HepG2 (cell line): ENCODE measurements around the gene SLC34A3. TPM values are rescaled to one million over a fixed set of nuclear protein-coding genes. Genes with fewer than 3 reads are reported as not detected.

Experiments used
- GATAD2A ChIP-seq: IDR thresholded peaks from 2 replicates; pipeline ENCODE4 v1.6.1; 2016
- PAXIP1 ChIP-seq: sonication (generic); formaldehyde crosslinking; conservative IDR thresholded peaks from 2 replicates; pipeline ENCODE4 v1.4.0; 2020; ENCODE audit warnings: mild to moderate bottlenecking, missing genetic modification reagents, moderate library complexity
- PPARG ChIP-seq: conservative IDR thresholded peaks from 2 replicates; pipeline ENCODE4 v1.6.1; 2016; ENCODE audit warnings: missing biosample characterization, missing genetic modification reagents
- PRDM10 ChIP-seq: sonication (generic); formaldehyde crosslinking; IDR thresholded peaks from 2 replicates; pipeline ENCODE4 v1.4.0; 2020; ENCODE audit warnings: low read depth, missing genetic modification reagents
- SALL1 ChIP-seq: sonication (generic); formaldehyde crosslinking; IDR thresholded peaks from 2 replicates; pipeline ENCODE4 v1.8.0; 2022; ENCODE audit warnings: mild to moderate bottlenecking, missing genetic modification reagents
- TCF12 ChIP-seq, 2 experiments: fragments of 450-650 bp in 1 of 2; sonication (generic) in 1 of 2; formaldehyde crosslinking in 1 of 2; IDR thresholded peaks; 2 replicates each; pipeline versions ENCODE4 v1.6.1 to v1.8.0; 2017 to 2022; ENCODE audit warnings: antibody characterized with exemption in 1 of 2, mild to moderate bottlenecking in 1 of 2, missing genetic modification reagents in 1 of 2, moderate library complexity in 1 of 2
- TMF1 ChIP-seq: sonication (generic); formaldehyde crosslinking; IDR thresholded peaks from 2 replicates; pipeline ENCODE4 v1.8.1; 2022; ENCODE audit warnings: low read depth, missing genetic modification reagents
- ZBTB33 ChIP-seq: sonication (generic); formaldehyde crosslinking; IDR thresholded peaks from 2 replicates; pipeline ENCODE4 v1.4.0; 2020; ENCODE audit warnings: missing genetic modification reagents
- ZNF180 ChIP-seq: sonication (generic); formaldehyde crosslinking; IDR thresholded peaks from 2 replicates; pipeline ENCODE4 v1.4.0; 2020; ENCODE audit warnings: low read depth, missing genetic modification reagents, borderline replicate concordance
- ZNF292 ChIP-seq: sonication (generic); formaldehyde crosslinking; IDR thresholded peaks from 2 replicates; pipeline ENCODE4 v1.8.1; 2022; ENCODE audit warnings: mild to moderate bottlenecking, low read depth, missing genetic modification reagents, borderline replicate concordance
- ZNF563 ChIP-seq: sonication (generic); formaldehyde crosslinking; IDR thresholded peaks from 2 replicates; pipeline ENCODE4 v1.8.0; 2022; ENCODE audit warnings: mild to moderate bottlenecking, moderate library complexity, missing genetic modification reagents
- ZNF687 ChIP-seq: sonication (generic); formaldehyde crosslinking; IDR thresholded peaks from 2 replicates; pipeline ENCODE4 v1.5.1; 2020; ENCODE audit warnings: mild to moderate bottlenecking, missing genetic modification reagents, moderate library complexity
- ZSCAN29 ChIP-seq: sonication (generic); formaldehyde crosslinking; conservative IDR thresholded peaks from 2 replicates; pipeline ENCODE4 v1.4.0; 2020; ENCODE audit warnings: mild to moderate bottlenecking, missing genetic modification reagents
- polyA plus RNA-seq, 8 experiments: library from polyadenylated mRNA; depleted of rRNA in 3 of 8; stranded (reverse) in 7 of 8; unstranded in 1 of 8; fragments of >200 nt; fragmentation: Illumina TruSeq in 4 of 8; extraction: Trizol in 4 of 8; gene quantifications; 2 replicates each; pipeline versions ENCODE4 v1.2.1 to v1.2.3, GENCODE V29; 2011 to 2016; ENCODE audit warnings: low read depth in 4 of 8, missing spikeins in 1 of 8, mixed read lengths in 1 of 8; ENCODE audit not compliant: insufficient read depth in 1 of 8
- total RNA-seq, 5 experiments: library from RNA; depleted of rRNA; stranded (reverse); fragments of >200 nt; fragmentation: Illumina TruSeq; extraction: Trizol; gene quantifications; 2 replicates each; pipeline ENCODE4 v1.2.3, GENCODE V29; 2016; ENCODE audit warnings: low read depth in 1 of 5

Gene SLC34A3
- total and polyA plus RNA-seq, 2 of the 13 experiments (the other 11 are each of a cell fraction or from before 2014, with no cell fraction given): 0.07 to 1.0 TPM

GRCh38 chr9:137253717-137254623 lies 23.3 kb downstream of the SLC34A3 start (continued):
- TF ChIP-seq ZNF687 (CRISPR knock-in tag) (peak; percentile 78), ZNF563 (0 out of 2 replicates have a peak, but pooled peaks have one; percentile 18), PRDM10 (CRISPR knock-in tag) (0 out of 2 replicates have a peak, but pooled peaks have one; percentile 43), PPARG (peak; percentile 48; the same call in 1 of the 2 replicates), TCF12 (IDR thresholded peaks at IDR 0.05) (no peak), TCF12 (CRISPR knock-in tag; IDR thresholded peaks at IDR 0.05) (0 out of 2 replicates have a peak, but pooled peaks have one; percentile 46), ZNF292 (peak; percentile 66; the same call in 1 of the 2 replicates), ZNF180 (CRISPR knock-in tag) (no peak), SALL1 (CRISPR knock-in tag) (peak; percentile 10; the same call in 1 of the 2 replicates), ZBTB33 (CRISPR knock-in tag) (peak; percentile 44; the same call in 1 of the 2 replicates), TMF1 (CRISPR knock-in tag) (peak; percentile 64; the same call in 1 of the 2 replicates), GATAD2A (CRISPR knock-in tag) (0 out of 2 replicates have a peak, but pooled peaks have one; percentile 15), ZSCAN29 (CRISPR knock-in tag) (no peak), PAXIP1 (CRISPR knock-in tag) (0 out of 2 replicates have a peak, but pooled peaks have one; percentile 30)
